VCaP (cell line): ENCODE results near the gene FAM124A.

Experiments used
- H3K27ac ChIP-seq: fragments of 450-650 bp; 2 replicates; pipeline ENCODE4 v1.5.1; 2017
- TF ChIP-seq, protein P1 (sequence below): fragments of 450-650 bp; conservative IDR thresholded peaks from 2 replicates; pipeline ENCODE4 v1.5.1; 2017; ENCODE audit warnings: mild to moderate bottlenecking, moderate library complexity

Gene FAM124A

GRCh38 chr13:51311231-51311630 lies 89.0 kb downstream of the FAM124A start:
- no peak overlapping the region for H3K27ac ChIP-seq
- TF ChIP-seq, protein P1, sequence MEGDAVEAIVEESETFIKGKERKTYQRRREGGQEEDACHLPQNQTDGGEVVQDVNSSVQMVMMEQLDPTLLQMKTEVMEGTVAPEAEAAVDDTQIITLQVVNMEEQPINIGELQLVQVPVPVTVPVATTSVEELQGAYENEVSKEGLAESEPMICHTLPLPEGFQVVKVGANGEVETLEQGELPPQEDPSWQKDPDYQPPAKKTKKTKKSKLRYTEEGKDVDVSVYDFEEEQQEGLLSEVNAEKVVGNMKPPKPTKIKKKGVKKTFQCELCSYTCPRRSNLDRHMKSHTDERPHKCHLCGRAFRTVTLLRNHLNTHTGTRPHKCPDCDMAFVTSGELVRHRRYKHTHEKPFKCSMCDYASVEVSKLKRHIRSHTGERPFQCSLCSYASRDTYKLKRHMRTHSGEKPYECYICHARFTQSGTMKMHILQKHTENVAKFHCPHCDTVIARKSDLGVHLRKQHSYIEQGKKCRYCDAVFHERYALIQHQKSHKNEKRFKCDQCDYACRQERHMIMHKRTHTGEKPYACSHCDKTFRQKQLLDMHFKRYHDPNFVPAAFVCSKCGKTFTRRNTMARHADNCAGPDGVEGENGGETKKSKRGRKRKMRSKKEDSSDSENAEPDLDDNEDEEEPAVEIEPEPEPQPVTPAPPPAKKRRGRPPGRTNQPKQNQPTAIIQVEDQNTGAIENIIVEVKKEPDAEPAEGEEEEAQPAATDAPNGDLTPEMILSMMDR = no peak

GRCh38 chr13:51311957-51312520 lies 89.8 kb downstream of the FAM124A start:
- TF ChIP-seq, protein P1 = no peak

GRCh38 chr13:51313619-51314018 lies 91.4 kb downstream of the FAM124A start:
- TF ChIP-seq, protein P1 = no peak

More at GRCh38 chr13:51311957-51312520, 89.8 kb downstream of the FAM124A start:
- H3K27ac ChIP-seq = no peak overlapping the region

DNA sequence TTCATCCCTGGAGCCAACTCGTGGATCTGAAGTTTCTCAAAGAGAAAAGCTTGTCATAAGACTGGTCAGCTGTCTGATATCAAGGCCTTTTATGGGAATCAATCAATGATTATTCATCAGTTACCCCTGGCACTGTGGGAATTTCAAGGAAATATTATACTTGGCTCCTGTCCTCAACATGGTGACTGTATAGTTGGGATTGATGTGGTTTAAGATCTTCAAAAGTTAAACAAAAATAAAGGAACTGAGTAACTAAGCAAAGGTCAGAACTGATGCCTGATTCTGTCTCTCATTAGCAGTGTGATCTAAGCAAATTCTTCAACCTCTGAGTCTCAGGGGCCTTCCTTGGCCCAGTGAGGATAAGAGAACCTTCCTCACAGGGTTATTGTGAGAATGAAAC lies 95.1 kb downstream of the FAM124A start:
- H3K27ac ChIP-seq = no peak overlapping the region
- TF ChIP-seq, protein P1 = no peak

More at GRCh38 chr13:51313619-51314018, 91.4 kb downstream of the FAM124A start:
- H3K27ac ChIP-seq = no peak overlapping the region

GRCh38 chr13:51318015-51318414 lies 95.8 kb downstream of the FAM124A start:
- no peak overlapping the region for H3K27ac ChIP-seq
- TF ChIP-seq, protein P1 = no peak

- TF ChIP-seq, protein P1 = no peak
- no peak overlapping the region for H3K27ac ChIP-seq
Observed at GRCh38 chr13:51318876-51319275, 96.7 kb downstream of the FAM124A start.

- no peak overlapping the region for H3K27ac ChIP-seq
- TF ChIP-seq, protein P1 = no peak
Observed at GRCh38 chr13:51321836-51322235, 99.6 kb downstream of the FAM124A start.
